Measurements from ENCODE around the gene KCNIP1.

- TF ChIP-seq POLR2A (IDR thresholded peaks at IDR 0.05) (no peak), CTCF (IDR thresholded peaks at IDR 0.05) (no peak)
Measured at GRCh38 chr5:170709640-170710039, 205.8 kb downstream of the KCNIP1 start.
